Karpas-422 (cell line): ENCODE results near the gene YIF1B. TPM values are rescaled to one million over a fixed set of nuclear protein-coding genes. Genes with fewer than 3 reads are reported as not detected.
A peak's percentile ranks its signal among the peaks of the same experiment; 100 is the strongest.

Experiments used
- DNase-seq: peaks from one replicate; pipeline ENCODE4 v3.0.0-alpha.2; 2015
- H2AFZ ChIP-seq: fragments of 200-600 bp; sonication (generic); 2 replicates; pipeline ENCODE4 v1.6.1; 2014; ENCODE audit warnings: antibody characterized with exemption, low read length, mixed read lengths
- H3K27ac ChIP-seq: fragments of 200-600 bp; sonication (generic); 2 replicates; pipeline ENCODE4 v1.5.1; 2014; ENCODE audit warnings: mild to moderate bottlenecking, low read length, moderate library complexity
- H3K27me3 ChIP-seq: fragments of 200-600 bp; sonication (generic); 2 replicates; pipeline ENCODE4 v1.6.1; 2014; ENCODE audit warnings: low read length, mixed read lengths
- H3K36me3 ChIP-seq: fragments of 200-600 bp; sonication (generic); 2 replicates; pipeline ENCODE4 v1.6.1; 2014; ENCODE audit warnings: low read length, mixed read lengths; ENCODE audit not compliant: insufficient read depth
- H3K4me1 ChIP-seq: fragments of 200-600 bp; sonication (generic); 2 replicates; pipeline ENCODE4 v1.6.1; 2014; ENCODE audit warnings: mild to moderate bottlenecking, low read length, mixed read lengths
- H3K4me2 ChIP-seq: fragments of 200-600 bp; sonication (generic); 2 replicates; pipeline ENCODE4 v1.6.1; 2014; ENCODE audit warnings: low read length, low read depth, mild to moderate bottlenecking; ENCODE audit not compliant: poor library complexity, severe bottlenecking
- H3K4me3 ChIP-seq: fragments of 200-600 bp; sonication (generic); 2 replicates; pipeline ENCODE4 v1.5.1; 2014; ENCODE audit warnings: mild to moderate bottlenecking, antibody characterized with exemption, low read length, mixed read lengths
- H3K79me2 ChIP-seq: fragments of 200-600 bp; sonication (generic); 2 replicates; pipeline ENCODE4 v1.6.1; 2014; ENCODE audit warnings: mild to moderate bottlenecking, low read length, mixed read lengths
- H3K9ac ChIP-seq: fragments of 200-600 bp; sonication (generic); 2 replicates; pipeline ENCODE4 v1.6.0; 2014; ENCODE audit warnings: low read length
- H3K9me2 ChIP-seq: fragments of 200-600 bp; sonication (generic), shearing (Covaris generic); replicated peaks from 2 replicates; pipeline ENCODE4 v1.6.0; 2014; ENCODE audit warnings: mild to moderate bottlenecking, low read length, moderate library complexity; ENCODE audit not compliant: insufficient read depth
- H3K9me3 ChIP-seq: fragments of 300-700, 200-600 bp; sonication (generic); 2 replicates; pipeline ENCODE4 v1.6.1; 2014; ENCODE audit warnings: low read length, mixed read lengths
- H4K20me1 ChIP-seq: fragments of 200-600 bp; sonication (generic); 2 replicates; pipeline ENCODE4 v1.6.1; 2014; ENCODE audit warnings: mild to moderate bottlenecking, antibody characterized with exemption, low read length, low read depth; ENCODE audit not compliant: insufficient read depth
- total RNA-seq: library from RNA; depleted of rRNA; stranded (reverse); fragments of >200 nt; shearing (Covaris generic); gene quantifications from 2 replicates; pipeline ENCODE4 v1.2.3, GENCODE V29; 2014; ENCODE audit warnings: low replicate concordance

Gene YIF1B
- total RNA-seq, 1 experiment from 2014 or later, result 31.0 TPM

- no peaks in the 10 kb centered on the region for H4K20me1 ChIP-seq
- DNase-seq, result no peak
- H3K27ac ChIP-seq, result no peak overlapping the region
- 0 out of 2 replicates have a peak, but pooled peaks cover 4% of the 10 kb centered on the region for H3K4me1 ChIP-seq
- no peaks in the 10 kb centered on the region for H3K9me3 ChIP-seq
- H3K79me2 ChIP-seq, result no peaks in the 10 kb centered on the region
- no peaks in the 10 kb centered on the region for H3K36me3 ChIP-seq
- no peak overlapping the region for H3K9ac ChIP-seq
- no peak overlapping the region for H2AFZ ChIP-seq
- no peak overlapping the region for H3K4me2 ChIP-seq
- no peaks in the 10 kb centered on the region for H3K9me2 ChIP-seq
- no peaks in the 10 kb centered on the region for H3K27me3 ChIP-seq
- H3K4me3 ChIP-seq, result no peak overlapping the region
Measured at GRCh38 chr19:38323291-38323690, 7.5 kb upstream of the YIF1B start.

GRCh38 chr19:38321646-38322196 lies 6.0 kb upstream of the YIF1B start:
- Histone ChIP-seq H3K4me1 (0 out of 2 replicates have a peak, but pooled peaks cover 4% of the 10 kb centered on the region), H3K4me2 (no peak overlapping the region), H3K27me3 (no peaks in the 10 kb centered on the region), H4K20me1 (no peaks in the 10 kb centered on the region), H3K4me3 (no peak overlapping the region), H3K9ac (no peak overlapping the region), H2AFZ (no peak overlapping the region), H3K9me2 (no peaks in the 10 kb centered on the region), H3K9me3 (no peaks in the 10 kb centered on the region), H3K79me2 (no peaks in the 10 kb centered on the region), H3K36me3 (no peaks in the 10 kb centered on the region), H3K27ac (no peak overlapping the region)
- DNase-seq, result no peak

GRCh38 chr19:38320969-38321339 lies 5.2 kb upstream of the YIF1B start:
- no peaks in the 10 kb centered on the region for H3K9me2 ChIP-seq
- H4K20me1 ChIP-seq, result no peaks in the 10 kb centered on the region
- H3K79me2 ChIP-seq, result no peaks in the 10 kb centered on the region
- no peak overlapping the region for H3K27ac ChIP-seq
- H2AFZ ChIP-seq, result no peak overlapping the region
- no peak overlapping the region for H3K9ac ChIP-seq
- DNase-seq, result no peak
- no peaks in the 10 kb centered on the region for H3K27me3 ChIP-seq
- no peak overlapping the region for H3K4me2 ChIP-seq
- no peaks in the 10 kb centered on the region for H3K9me3 ChIP-seq
- no peak overlapping the region for H3K4me3 ChIP-seq
- no peaks in the 10 kb centered on the region for H3K36me3 ChIP-seq
- peaks cover 11% of the 10 kb centered on the region for H3K4me1 ChIP-seq

- H3K27ac ChIP-seq, result no peak within 1 kb of the TSS
- H3K27me3 ChIP-seq, result no peaks in the 10 kb centered on the region
- H3K79me2 ChIP-seq, result peaks cover 10% of the 10 kb centered on the region
- no peaks in the 10 kb centered on the region for H3K36me3 ChIP-seq
- no peak within 1 kb of the TSS for H3K9ac ChIP-seq
- no peaks in the 10 kb centered on the region for H3K9me3 ChIP-seq
- peak within 1 kb of the TSS; percentile 41 for H3K4me2 ChIP-seq
- H3K9me2 ChIP-seq, result no peaks in the 10 kb centered on the region
- peaks cover 18% of the 10 kb centered on the region for H3K4me1 ChIP-seq
- no peaks in the 10 kb centered on the region for H4K20me1 ChIP-seq
- DNase-seq, result no peak
- no peak within 1 kb of the TSS for H3K4me3 ChIP-seq
- no peak within 1 kb of the TSS for H2AFZ ChIP-seq
Measured at GRCh38 chr19:38319421-38320258, 3.9 kb upstream of the YIF1B start, which contains the start of gene KCNK6. TSS of gene KCNK6 (plus strand) at chr19:38319845. CDS start at chr19:38319951, 106 bp downstream.

- Histone ChIP-seq H3K27me3 (no peaks in the 10 kb centered on the region), H3K36me3 (no peaks in the 10 kb centered on the region), H3K4me2 (no peak overlapping the region), H3K9me3 (no peaks in the 10 kb centered on the region), H3K79me2 (peaks cover 13% of the 10 kb centered on the region), H3K9ac (no peak overlapping the region), H3K4me1 (peaks cover 20% of the 10 kb centered on the region), H3K9me2 (no peaks in the 10 kb centered on the region), H4K20me1 (no peaks in the 10 kb centered on the region), H2AFZ (no peak overlapping the region), H3K4me3 (no peak overlapping the region), H3K27ac (no peak overlapping the region)
- DNase-seq, result no peak
Measured at GRCh38 chr19:38318660-38319059, 2.9 kb upstream of the YIF1B start.

- Histone ChIP-seq H3K79me2 (peaks cover 16% of the 10 kb centered on the region), H3K9ac (no peak overlapping the region), H3K9me2 (no peaks in the 10 kb centered on the region), H3K9me3 (no peaks in the 10 kb centered on the region), H2AFZ (no peak overlapping the region), H4K20me1 (no peaks in the 10 kb centered on the region), H3K27me3 (no peaks in the 10 kb centered on the region), H3K4me2 (no peak overlapping the region), H3K27ac (no peak overlapping the region), H3K4me1 (peaks cover 20% of the 10 kb centered on the region), H3K4me3 (no peak overlapping the region), H3K36me3 (no peaks in the 10 kb centered on the region)
- no peak for DNase-seq
Measured at GRCh38 chr19:38317104-38317612, 1.4 kb upstream of the YIF1B start.

- Histone ChIP-seq H3K9ac (peak overlapping the region; percentile 79), H3K36me3 (no peaks in the 10 kb centered on the region), H3K27me3 (no peaks in the 10 kb centered on the region), H3K4me2 (peak overlapping the region; percentile 86), H3K4me1 (peaks cover 20% of the 10 kb centered on the region), H3K9me2 (no peaks in the 10 kb centered on the region), H3K79me2 (peaks cover 16% of the 10 kb centered on the region), H4K20me1 (no peaks in the 10 kb centered on the region), H2AFZ (peak overlapping the region; percentile 100), H3K4me3 (peak overlapping the region; percentile 70), H3K27ac (peak overlapping the region; percentile 74), H3K9me3 (no peaks in the 10 kb centered on the region)
- no peak for DNase-seq
Measured at GRCh38 chr19:38316477-38317067, 825 bp upstream of the YIF1B start.

GRCh38 chr19:38310986-38311385 lies 4.8 kb downstream of the YIF1B start:
- Histone ChIP-seq H3K79me2 (peaks cover 27% of the 10 kb centered on the region), H3K4me3 (no peak overlapping the region), H3K27me3 (no peaks in the 10 kb centered on the region), H3K4me2 (no peak overlapping the region), H3K4me1 (peaks cover 9% of the 10 kb centered on the region), H2AFZ (no peak overlapping the region), H3K9me2 (no peaks in the 10 kb centered on the region), H4K20me1 (no peaks in the 10 kb centered on the region), H3K9ac (no peak overlapping the region), H3K27ac (no peak overlapping the region), H3K36me3 (no peaks in the 10 kb centered on the region), H3K9me3 (no peaks in the 10 kb centered on the region)
- DNase-seq, result no peak
